AG08395 (cell line): ENCODE results near the gene TNF.
A peak's percentile ranks its signal among the peaks of the same experiment; 100 is the strongest.

Experiments used
- DNase-seq: peaks from one replicate; pipeline ENCODE4 v3.0.0; 2012; ENCODE audit warnings: mixed read lengths, low spot score

Gene TNF

GRCh38 chr6:31573239-31574105 lies 1.9 kb upstream of the TNF start:
- DNase-seq, result no peak

GRCh38 chr6:31574106-31575061 lies 981 bp upstream of the TNF start:
- no peak for DNase-seq

GRCh38 chr6:31575952-31576685 lies 754 bp downstream of the TNF start:
- no peak for DNase-seq

- DNase-seq, result no peak
Observed at GRCh38 chr6:31576897-31577578, 1.7 kb downstream of the TNF start.

- no peak for DNase-seq
Observed at GRCh38 chr6:31577579-31577966, 2.2 kb downstream of the TNF start.

GRCh38 chr6:31578184-31579118 lies 3.1 kb downstream of the TNF start:
- DNase-seq, result no peak

GRCh38 chr6:31579119-31579505 lies 3.7 kb downstream of the TNF start:
- DNase-seq, result no peak

- DNase-seq, result no peak
Observed at GRCh38 chr6:31579546-31580437, 4.4 kb downstream of the TNF start.

- no peak for DNase-seq
Observed at GRCh38 chr6:31580438-31580740, 5.0 kb downstream of the TNF start.

- peak; percentile 92 for DNase-seq
Observed at GRCh38 chr6:31580807-31581433, 5.6 kb downstream of the TNF start.

GRCh38 chr6:31581434-31582229 lies 6.3 kb downstream of the TNF start:
- DNase-seq, result no peak

GRCh38 chr6:31582230-31582643 lies 6.9 kb downstream of the TNF start, which contains the start of gene LTB:
Gene LTB (minus strand): TSS chr6:31582424. CDS start chr6:31582417, 7 bp downstream.
- no peak for DNase-seq

GRCh38 chr6:31585491-31585890 lies 10.1 kb downstream of the TNF start:
- no peak for DNase-seq

- no peak for DNase-seq
Observed at GRCh38 chr6:31586008-31586407, 10.6 kb downstream of the TNF start, which contains the start of gene LST1. Gene LST1 (plus strand): TSS chr6:31586277. CDS start chr6:31587300, 1,023 bp downstream.

- no peak for DNase-seq
Observed at GRCh38 chr6:31586599-31587281, 11.4 kb downstream of the TNF start.

GRCh38 chr6:31587791-31588777 lies 12.7 kb downstream of the TNF start:
- no peak for DNase-seq
